ENCODE data around the gene KCTD16. TPM values are rescaled to one million over a fixed set of nuclear protein-coding genes. Genes with fewer than 3 reads are reported as not detected.

Gene KCTD16
- total RNA-seq, 4 donors from 2014 or later, result under 0.01 to 1.7 (median 0.18) TPM

GRCh38 chr5:144284931-144285502, 114.3 kb downstream of the KCTD16 start:
- DNase-seq, result no peak

DNA sequence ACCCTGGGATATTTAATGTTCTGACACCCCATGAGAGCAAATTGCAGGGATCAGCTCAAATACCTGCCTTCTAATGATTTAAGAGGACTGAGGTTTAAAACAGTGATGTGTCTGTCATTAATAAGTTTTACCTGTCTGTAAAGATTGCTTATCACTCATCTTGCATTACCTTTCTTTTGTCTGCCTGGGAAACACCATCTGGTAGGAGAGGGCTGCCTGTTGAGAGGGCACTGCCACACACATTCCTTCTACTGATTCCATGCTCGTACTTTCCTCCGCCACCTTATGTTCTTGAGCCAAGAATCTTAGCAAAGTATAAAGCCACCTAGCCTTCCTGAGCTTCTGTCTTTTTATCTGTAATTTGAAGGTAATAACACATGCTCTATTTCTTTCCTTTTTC, 118.6 kb downstream of the KCTD16 start:
- no peak for DNase-seq

More at GRCh38 chr5:144284931-144285502, 114.3 kb downstream of the KCTD16 start:
- no peaks in the 10 kb centered on the region for H3K36me3 ChIP-seq
- H3K4me1 ChIP-seq, result no peaks in the 10 kb centered on the region
- no peaks in the 10 kb centered on the region for H3K27me3 ChIP-seq
- no peak for TF ChIP-seq POLR2A (IDR thresholded peaks at IDR 0.05)
- TF ChIP-seq CTCF (IDR thresholded peaks at IDR 0.05), result no peak
- H3K27ac ChIP-seq, result no peak overlapping the region
- H3K9me3 ChIP-seq, result no peaks in the 10 kb centered on the region
- H3K4me3 ChIP-seq, result no peak overlapping the region

DNA sequence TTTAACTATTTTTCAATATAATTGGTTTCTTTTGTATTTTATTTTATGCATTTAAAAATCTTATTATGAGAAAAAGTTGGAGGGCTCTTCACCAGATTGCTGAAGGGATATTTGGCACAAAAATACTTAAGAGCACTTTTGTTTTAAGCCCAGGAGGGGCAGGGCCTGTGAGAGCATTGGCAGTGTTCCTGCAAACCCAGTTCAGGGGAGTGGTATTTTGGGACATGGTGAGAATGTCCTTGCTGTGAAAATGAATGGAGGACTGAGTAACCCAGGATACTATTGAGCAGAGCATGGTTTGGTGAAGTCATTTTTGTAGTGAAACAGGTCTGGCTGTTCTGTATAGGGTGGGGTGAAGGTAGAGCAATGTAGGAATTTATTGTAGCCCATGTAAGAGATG, 121.4 kb downstream of the KCTD16 start:
- TF ChIP-seq CTCF (IDR thresholded peaks at IDR 0.05) (no peak), POLR2A (IDR thresholded peaks at IDR 0.05) (no peak)
- Histone ChIP-seq H3K9me3 (no peaks in the 10 kb centered on the region), H3K27me3 (no peaks in the 10 kb centered on the region), H3K27ac (no peak overlapping the region), H3K4me3 (no peak overlapping the region), H3K36me3 (no peaks in the 10 kb centered on the region), H3K4me1 (no peaks in the 10 kb centered on the region)
- DNase-seq, result no peak

More for the DNA sequence above, 118.6 kb downstream of the KCTD16 start:
- H3K36me3 ChIP-seq, result no peaks in the 10 kb centered on the region
- no peaks in the 10 kb centered on the region for H3K4me1 ChIP-seq
- H3K9me3 ChIP-seq, result no peaks in the 10 kb centered on the region
- no peak overlapping the region for H3K27ac ChIP-seq
- TF ChIP-seq POLR2A (IDR thresholded peaks at IDR 0.05) (no peak), CTCF (IDR thresholded peaks at IDR 0.05) (no peak)
- no peaks in the 10 kb centered on the region for H3K27me3 ChIP-seq
- no peak overlapping the region for H3K4me3 ChIP-seq

- Histone ChIP-seq H3K36me3 (no peaks in the 10 kb centered on the region), H3K27me3 (no peaks in the 10 kb centered on the region), H3K4me1 (no peaks in the 10 kb centered on the region), H3K27ac (no peak overlapping the region), H3K9me3 (no peaks in the 10 kb centered on the region), H3K4me3 (no peak overlapping the region)
- no peak for TF ChIP-seq POLR2A (IDR thresholded peaks at IDR 0.05)
- TF ChIP-seq CTCF (IDR thresholded peaks at IDR 0.05), result no peak
- DNase-seq, result no peak
Observed at GRCh38 chr5:144295284-144295683, 124.6 kb downstream of the KCTD16 start.

- DNase-seq, result no peak
- no peaks in the 10 kb centered on the region for H3K9me3 ChIP-seq
- no peak overlapping the region for H3K4me3 ChIP-seq
Observed at GRCh38 chr5:144297081-144297480, 126.4 kb downstream of the KCTD16 start.

More at GRCh38 chr5:144297081-144297480, 126.4 kb downstream of the KCTD16 start:
- Histone ChIP-seq H3K4me1 (no peaks in the 10 kb centered on the region), H3K27ac (no peak overlapping the region), H3K27me3 (no peaks in the 10 kb centered on the region), H3K36me3 (no peaks in the 10 kb centered on the region)
- no peak for TF ChIP-seq POLR2A (IDR thresholded peaks at IDR 0.05)
- TF ChIP-seq CTCF (IDR thresholded peaks at IDR 0.05), result no peak

All from Peyer's patch (tissue), 4 donors.